Measurements from ENCODE around the gene ATAD1. TPM values are rescaled to one million over a fixed set of nuclear protein-coding genes. Genes with fewer than 3 reads are reported as not detected.

ATAD1 gene
- total RNA-seq, 1 experiment from 2014 or later = 62.0 TPM

GRCh38 chr10:87715552-87716347, 102.3 kb downstream of the ATAD1 start:
- intact Hi-C loops (cut with micrococcal nuclease; ENCODE audit: unreplicated experiment) = no loop called here
- ATAC-seq (no peak), DNase-seq (ENCODE audit: low read depth, low spot score) (no peak)
- no TSS peak for BruUV-seq (replicated peaks)
- H3K9me3 ChIP-seq (ENCODE audit: control insufficient read depth, insufficient read depth, low read depth, low read length) = no peaks in the 10 kb centered on the region
- H3K27me3 ChIP-seq (ENCODE audit: control insufficient read depth, insufficient read depth, low read length) = no peaks in the 10 kb centered on the region
- CTCF ChIA-PET = no interaction called here
- no peak overlapping the region for H3K4me3 ChIP-seq (ENCODE audit: low read depth in 2 of 2, low read length in 2 of 2)
- POLR2A ChIA-PET = no interaction called here
- no peaks in the 10 kb centered on the region for H3K4me1 ChIP-seq (ENCODE audit: control insufficient read depth, insufficient read depth, low read length)
- no peak overlapping the region for H3K27ac ChIP-seq (ENCODE audit: low read length)
- no peaks in the 10 kb centered on the region for H3K36me3 ChIP-seq (ENCODE audit: control insufficient read depth, insufficient read depth, low read length)
- no peak for TF ChIP-seq SIN3A (IDR thresholded peaks at IDR 0.05; ENCODE audit: borderline replicate concordance, insufficient read depth, low read depth, low read length)
- in situ Hi-C loops (cut with HindIII; ENCODE audit: low pct_unique_long_range_greater_than_20kb, low sequenced_read_pairs) = no loop called here

DNA sequence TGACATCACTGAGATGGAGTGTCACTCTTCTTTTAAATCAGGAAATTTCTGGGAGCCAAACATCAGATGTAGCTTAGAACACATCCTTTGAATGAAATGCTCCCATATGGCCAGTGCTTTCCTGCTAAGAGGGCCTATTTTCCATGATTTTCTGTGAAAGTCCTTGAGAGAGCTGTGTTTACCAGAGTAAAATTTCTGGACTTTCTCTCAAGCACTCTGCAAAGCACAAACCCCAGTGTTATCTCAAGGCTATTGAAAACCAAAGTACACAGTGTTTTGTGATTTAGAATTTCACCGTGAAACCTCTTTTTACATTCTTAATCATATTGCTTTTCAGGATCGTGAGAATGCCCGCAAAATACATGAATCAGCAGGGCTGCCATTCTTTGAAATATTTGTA, 104.3 kb downstream of the ATAD1 start:
- intact Hi-C loops (cut with micrococcal nuclease; ENCODE audit: unreplicated experiment) (no loop called here), in situ Hi-C loops (cut with HindIII; ENCODE audit: low pct_unique_long_range_greater_than_20kb, low sequenced_read_pairs) (no loop called here)
- DNase-seq (ENCODE audit: low read depth, low spot score) (no peak), ATAC-seq (no peak)
- CTCF ChIA-PET = no interaction called here
- no peaks in the 10 kb centered on the region for H3K27me3 ChIP-seq (ENCODE audit: control insufficient read depth, insufficient read depth, low read length)
- TF ChIP-seq POLR2AphosphoS5 (IDR thresholded peaks at IDR 0.05; ENCODE audit: low read depth, low read length) (no peak), SIN3A (IDR thresholded peaks at IDR 0.05; ENCODE audit: borderline replicate concordance, insufficient read depth, low read depth, low read length) (no peak), TCF7L2 (IDR thresholded peaks at IDR 0.05; ENCODE audit: low read depth, low read length) (no peak)
- TF ChIP-seq, protein P1, sequence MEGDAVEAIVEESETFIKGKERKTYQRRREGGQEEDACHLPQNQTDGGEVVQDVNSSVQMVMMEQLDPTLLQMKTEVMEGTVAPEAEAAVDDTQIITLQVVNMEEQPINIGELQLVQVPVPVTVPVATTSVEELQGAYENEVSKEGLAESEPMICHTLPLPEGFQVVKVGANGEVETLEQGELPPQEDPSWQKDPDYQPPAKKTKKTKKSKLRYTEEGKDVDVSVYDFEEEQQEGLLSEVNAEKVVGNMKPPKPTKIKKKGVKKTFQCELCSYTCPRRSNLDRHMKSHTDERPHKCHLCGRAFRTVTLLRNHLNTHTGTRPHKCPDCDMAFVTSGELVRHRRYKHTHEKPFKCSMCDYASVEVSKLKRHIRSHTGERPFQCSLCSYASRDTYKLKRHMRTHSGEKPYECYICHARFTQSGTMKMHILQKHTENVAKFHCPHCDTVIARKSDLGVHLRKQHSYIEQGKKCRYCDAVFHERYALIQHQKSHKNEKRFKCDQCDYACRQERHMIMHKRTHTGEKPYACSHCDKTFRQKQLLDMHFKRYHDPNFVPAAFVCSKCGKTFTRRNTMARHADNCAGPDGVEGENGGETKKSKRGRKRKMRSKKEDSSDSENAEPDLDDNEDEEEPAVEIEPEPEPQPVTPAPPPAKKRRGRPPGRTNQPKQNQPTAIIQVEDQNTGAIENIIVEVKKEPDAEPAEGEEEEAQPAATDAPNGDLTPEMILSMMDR (IDR thresholded peaks at IDR 0.05) = no peak
- TF ChIP-seq, protein P2, sequence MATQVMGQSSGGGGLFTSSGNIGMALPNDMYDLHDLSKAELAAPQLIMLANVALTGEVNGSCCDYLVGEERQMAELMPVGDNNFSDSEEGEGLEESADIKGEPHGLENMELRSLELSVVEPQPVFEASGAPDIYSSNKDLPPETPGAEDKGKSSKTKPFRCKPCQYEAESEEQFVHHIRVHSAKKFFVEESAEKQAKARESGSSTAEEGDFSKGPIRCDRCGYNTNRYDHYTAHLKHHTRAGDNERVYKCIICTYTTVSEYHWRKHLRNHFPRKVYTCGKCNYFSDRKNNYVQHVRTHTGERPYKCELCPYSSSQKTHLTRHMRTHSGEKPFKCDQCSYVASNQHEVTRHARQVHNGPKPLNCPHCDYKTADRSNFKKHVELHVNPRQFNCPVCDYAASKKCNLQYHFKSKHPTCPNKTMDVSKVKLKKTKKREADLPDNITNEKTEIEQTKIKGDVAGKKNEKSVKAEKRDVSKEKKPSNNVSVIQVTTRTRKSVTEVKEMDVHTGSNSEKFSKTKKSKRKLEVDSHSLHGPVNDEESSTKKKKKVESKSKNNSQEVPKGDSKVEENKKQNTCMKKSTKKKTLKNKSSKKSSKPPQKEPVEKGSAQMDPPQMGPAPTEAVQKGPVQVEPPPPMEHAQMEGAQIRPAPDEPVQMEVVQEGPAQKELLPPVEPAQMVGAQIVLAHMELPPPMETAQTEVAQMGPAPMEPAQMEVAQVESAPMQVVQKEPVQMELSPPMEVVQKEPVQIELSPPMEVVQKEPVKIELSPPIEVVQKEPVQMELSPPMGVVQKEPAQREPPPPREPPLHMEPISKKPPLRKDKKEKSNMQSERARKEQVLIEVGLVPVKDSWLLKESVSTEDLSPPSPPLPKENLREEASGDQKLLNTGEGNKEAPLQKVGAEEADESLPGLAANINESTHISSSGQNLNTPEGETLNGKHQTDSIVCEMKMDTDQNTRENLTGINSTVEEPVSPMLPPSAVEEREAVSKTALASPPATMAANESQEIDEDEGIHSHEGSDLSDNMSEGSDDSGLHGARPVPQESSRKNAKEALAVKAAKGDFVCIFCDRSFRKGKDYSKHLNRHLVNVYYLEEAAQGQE (IDR thresholded peaks at IDR 0.05; ENCODE audit: insufficient read depth in 1 of 2, low read depth in 2 of 2, low read length in 1 of 2) = no peak
- POLR2A ChIA-PET = no interaction called here
- no TSS peak for BruUV-seq (replicated peaks)
- H3K9me3 ChIP-seq (ENCODE audit: control insufficient read depth, insufficient read depth, low read depth, low read length) = no peaks in the 10 kb centered on the region
- H3K36me3 ChIP-seq (ENCODE audit: control insufficient read depth, insufficient read depth, low read length) = no peaks in the 10 kb centered on the region
- H3K4me3 ChIP-seq (ENCODE audit: low read depth in 2 of 2, low read length in 2 of 2) = no peak overlapping the region
- no peaks in the 10 kb centered on the region for H3K4me1 ChIP-seq (ENCODE audit: control insufficient read depth, insufficient read depth, low read length)
- no peak overlapping the region for H3K27ac ChIP-seq (ENCODE audit: low read length)

Measured in Panc1 (cell line).